ENCODE data around the gene USP34.

USP34 gene

DNA sequence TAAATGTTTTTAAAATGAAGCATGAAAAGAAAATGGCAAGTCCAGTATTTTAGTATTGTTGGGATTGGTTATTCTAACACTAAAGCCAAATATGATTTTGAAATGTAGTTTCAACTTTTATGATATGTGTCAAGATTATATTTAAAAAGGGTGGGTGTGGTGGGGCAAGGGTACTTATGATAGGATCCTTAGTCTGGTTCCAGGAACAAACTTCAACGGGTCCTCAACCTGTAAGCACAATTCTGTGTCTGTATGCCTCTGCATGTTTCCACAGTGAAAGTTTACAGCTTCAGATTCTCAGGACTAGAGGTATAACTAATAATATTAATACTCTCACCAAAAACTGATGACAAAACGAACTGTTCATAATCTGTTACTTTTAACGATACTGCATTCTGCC lies 5.8 kb downstream of the USP34 start:
- Histone ChIP-seq H3K27ac (ENCODE audit: low read length) (no peak overlapping the region), H3F3A (ENCODE audit: insufficient read depth, low read length) (peaks cover 6% of the 10 kb centered on the region; the same call in 1 of the 2 replicates), H3K27me3 (replicated peaks; ENCODE audit: insufficient read depth, low read length) (no peaks in the 10 kb centered on the region), H3K4me3 (ENCODE audit: low read length) (no peak overlapping the region), H2AFZ (ENCODE audit: low read length) (no peak overlapping the region), H3K9me3 (replicated peaks; ENCODE audit: insufficient read depth, low read length) (no peaks in the 10 kb centered on the region), H3K4me1 (ENCODE audit: low read length) (0 out of 2 replicates have a peak, but pooled peaks cover 4% of the 10 kb centered on the region), H3K79me2 (ENCODE audit: low read length) (peaks cover 100% of the 10 kb centered on the region), H3K9me2 (replicated peaks; ENCODE audit: insufficient read depth, low read length) (no peaks in the 10 kb centered on the region), H3K36me3 (replicated peaks; ENCODE audit: insufficient read depth, low read length) (no peaks in the 10 kb centered on the region; the same call in 1 of the 2 replicates), H3K9ac (ENCODE audit: low read length) (no peak overlapping the region), H3K4me2 (ENCODE audit: low read depth, low read length) (no peak overlapping the region), H4K20me1 (ENCODE audit: insufficient read depth, low read length) (peaks cover 10% of the 10 kb centered on the region; the same call in 1 of the 2 replicates)
- TF ChIP-seq EZH2 (optimal IDR thresholded peaks at IDR 0.05; ENCODE audit: low read depth, low read length), result no peak
- no peak for TF ChIP-seq EZH2phosphoT487 (IDR thresholded peaks at IDR 0.05; ENCODE audit: low read length)
- TF ChIP-seq, protein P1, sequence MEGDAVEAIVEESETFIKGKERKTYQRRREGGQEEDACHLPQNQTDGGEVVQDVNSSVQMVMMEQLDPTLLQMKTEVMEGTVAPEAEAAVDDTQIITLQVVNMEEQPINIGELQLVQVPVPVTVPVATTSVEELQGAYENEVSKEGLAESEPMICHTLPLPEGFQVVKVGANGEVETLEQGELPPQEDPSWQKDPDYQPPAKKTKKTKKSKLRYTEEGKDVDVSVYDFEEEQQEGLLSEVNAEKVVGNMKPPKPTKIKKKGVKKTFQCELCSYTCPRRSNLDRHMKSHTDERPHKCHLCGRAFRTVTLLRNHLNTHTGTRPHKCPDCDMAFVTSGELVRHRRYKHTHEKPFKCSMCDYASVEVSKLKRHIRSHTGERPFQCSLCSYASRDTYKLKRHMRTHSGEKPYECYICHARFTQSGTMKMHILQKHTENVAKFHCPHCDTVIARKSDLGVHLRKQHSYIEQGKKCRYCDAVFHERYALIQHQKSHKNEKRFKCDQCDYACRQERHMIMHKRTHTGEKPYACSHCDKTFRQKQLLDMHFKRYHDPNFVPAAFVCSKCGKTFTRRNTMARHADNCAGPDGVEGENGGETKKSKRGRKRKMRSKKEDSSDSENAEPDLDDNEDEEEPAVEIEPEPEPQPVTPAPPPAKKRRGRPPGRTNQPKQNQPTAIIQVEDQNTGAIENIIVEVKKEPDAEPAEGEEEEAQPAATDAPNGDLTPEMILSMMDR (IDR thresholded peaks at IDR 0.05; ENCODE audit: low read length), result no peak
- no peak for DNase-seq

DNA sequence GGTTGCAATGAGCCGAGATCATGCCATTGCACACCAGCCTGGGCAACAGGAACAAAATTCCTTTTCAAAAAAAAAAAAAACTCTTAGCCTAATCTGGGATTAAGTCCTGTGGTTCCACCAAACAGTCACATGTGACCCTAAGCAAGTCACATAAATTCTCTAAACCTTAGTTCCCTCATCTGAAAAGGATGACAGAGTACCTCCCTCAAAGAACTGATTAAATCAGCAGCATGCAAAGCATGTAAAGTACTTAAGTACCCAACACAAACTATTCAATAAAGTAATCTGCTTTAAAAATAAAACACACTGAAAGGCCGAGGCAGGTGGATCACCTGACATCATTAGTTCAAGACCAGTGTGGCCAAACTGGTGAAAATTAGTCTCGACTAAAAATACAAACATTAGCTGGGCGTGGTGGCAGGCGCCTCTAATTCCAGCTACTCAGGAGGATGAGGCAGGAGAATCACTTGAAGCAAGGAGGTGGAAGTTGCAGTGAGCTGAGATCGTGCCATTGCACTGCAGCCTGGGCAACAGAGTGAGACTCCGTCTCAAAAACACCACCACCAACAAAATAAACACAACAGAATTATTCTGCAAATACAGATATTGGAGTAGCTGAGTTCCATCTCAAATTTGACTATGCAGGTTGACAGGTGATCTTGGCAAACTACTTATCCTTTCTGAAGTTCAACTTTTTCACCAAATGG lies 7.0 kb downstream of the USP34 start:
- Histone ChIP-seq H4K20me1 (ENCODE audit: insufficient read depth, low read length) (peaks cover 10% of the 10 kb centered on the region; the same call in 1 of the 2 replicates), H3K4me1 (ENCODE audit: low read length) (0 out of 2 replicates have a peak, but pooled peaks cover 4% of the 10 kb centered on the region)

DNA sequence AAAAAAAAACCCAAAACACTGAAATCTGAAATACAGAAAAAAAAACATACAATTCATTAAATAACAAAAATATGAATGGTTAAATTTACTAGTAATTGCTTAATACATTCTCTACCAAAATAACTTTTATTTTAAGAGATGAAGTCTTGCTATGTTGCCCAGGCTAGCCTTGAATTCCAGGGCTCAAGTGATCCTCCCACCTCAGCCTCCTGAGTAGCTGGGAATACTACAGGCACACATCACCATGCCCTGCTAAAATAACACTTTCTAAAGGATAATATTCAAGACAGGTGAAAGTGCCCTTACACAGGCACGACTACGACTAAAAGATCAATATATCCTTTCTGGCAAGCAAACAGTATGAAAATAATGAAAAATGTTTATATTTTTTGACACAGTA lies 9.5 kb downstream of the USP34 start:
- no peaks in the 10 kb centered on the region for H3K9me2 ChIP-seq (replicated peaks; ENCODE audit: insufficient read depth, low read length)
- no peaks in the 10 kb centered on the region for H3K4me1 ChIP-seq (ENCODE audit: low read length)
- H3K9me3 ChIP-seq (replicated peaks; ENCODE audit: insufficient read depth, low read length), result no peaks in the 10 kb centered on the region
- TF ChIP-seq EZH2 (optimal IDR thresholded peaks at IDR 0.05; ENCODE audit: low read depth, low read length) (no peak), EZH2phosphoT487 (IDR thresholded peaks at IDR 0.05; ENCODE audit: low read length) (no peak)
- TF ChIP-seq, protein P1 (IDR thresholded peaks at IDR 0.05; ENCODE audit: low read length), result no peak
- H3K4me2 ChIP-seq (ENCODE audit: low read depth, low read length), result no peak overlapping the region
- no peak overlapping the region for H3K9ac ChIP-seq (ENCODE audit: low read length)
- no peak overlapping the region for H3K4me3 ChIP-seq (ENCODE audit: low read length)
- H3K27ac ChIP-seq (ENCODE audit: low read length), result no peak overlapping the region
- H3K79me2 ChIP-seq (ENCODE audit: low read length), result peaks cover 100% of the 10 kb centered on the region
- H3K36me3 ChIP-seq (replicated peaks; ENCODE audit: insufficient read depth, low read length), result no peaks in the 10 kb centered on the region; the same call in 1 of the 2 replicates
- H3K27me3 ChIP-seq (replicated peaks; ENCODE audit: insufficient read depth, low read length), result no peaks in the 10 kb centered on the region
- H3F3A ChIP-seq (ENCODE audit: insufficient read depth, low read length), result no peaks in the 10 kb centered on the region
- DNase-seq, result no peak
- peaks cover 14% of the 10 kb centered on the region for H4K20me1 ChIP-seq (ENCODE audit: insufficient read depth, low read length)
- H2AFZ ChIP-seq (ENCODE audit: low read length), result no peak overlapping the region

More for the DNA sequence above, 7.0 kb downstream of the USP34 start:
- no peaks in the 10 kb centered on the region for H3F3A ChIP-seq (ENCODE audit: insufficient read depth, low read length)
- no peak for TF ChIP-seq EZH2 (optimal IDR thresholded peaks at IDR 0.05; ENCODE audit: low read depth, low read length)
- TF ChIP-seq EZH2phosphoT487 (IDR thresholded peaks at IDR 0.05; ENCODE audit: low read length), result no peak
- TF ChIP-seq, protein P1 (IDR thresholded peaks at IDR 0.05; ENCODE audit: low read length), result no peak
- no peak overlapping the region for H2AFZ ChIP-seq (ENCODE audit: low read length)
- no peak overlapping the region for H3K4me3 ChIP-seq (ENCODE audit: low read length)
- no peaks in the 10 kb centered on the region; the same call in 1 of the 2 replicates for H3K36me3 ChIP-seq (replicated peaks; ENCODE audit: insufficient read depth, low read length)
- no peak for DNase-seq
- no peaks in the 10 kb centered on the region for H3K9me3 ChIP-seq (replicated peaks; ENCODE audit: insufficient read depth, low read length)
- no peaks in the 10 kb centered on the region for H3K9me2 ChIP-seq (replicated peaks; ENCODE audit: insufficient read depth, low read length)
- H3K9ac ChIP-seq (ENCODE audit: low read length), result no peak overlapping the region
- H3K4me2 ChIP-seq (ENCODE audit: low read depth, low read length), result no peak overlapping the region
- no peaks in the 10 kb centered on the region for H3K27me3 ChIP-seq (replicated peaks; ENCODE audit: insufficient read depth, low read length)
- peaks cover 100% of the 10 kb centered on the region for H3K79me2 ChIP-seq (ENCODE audit: low read length)
- no peak overlapping the region for H3K27ac ChIP-seq (ENCODE audit: low read length)

All from MM.1S (cell line).